ENCODE data around the gene ZBTB5. TPM values are rescaled to one million over a fixed set of nuclear protein-coding genes. Genes with fewer than 3 reads are reported as not detected.

Gene ZBTB5
- total and polyA plus RNA-seq, 8 donors: 2.2 to 16.5 (median 6.7) TPM; not detected in 1

DNA sequence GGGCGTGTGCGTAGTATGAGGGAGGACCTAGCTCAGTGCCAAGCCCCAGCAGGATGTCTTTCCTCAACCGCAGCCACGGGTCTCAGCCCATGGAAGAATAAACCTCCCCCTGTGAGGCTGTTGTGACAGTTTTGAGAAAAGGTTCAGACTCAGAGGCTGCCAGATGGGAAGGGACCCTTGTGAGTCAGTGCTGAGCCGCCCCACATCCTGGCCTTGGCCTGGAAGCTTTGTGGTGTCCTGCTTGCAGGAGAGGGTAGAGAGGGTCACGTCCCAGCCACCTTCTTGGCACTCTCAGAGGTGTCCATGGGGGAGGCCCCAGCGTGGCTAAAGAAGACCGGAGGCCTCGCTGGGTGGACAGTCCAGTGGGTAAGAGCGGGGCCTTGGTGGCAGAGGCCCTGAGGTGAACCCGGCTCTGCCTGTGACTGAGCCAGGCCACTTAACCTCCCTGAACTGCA is 39.9 kb downstream of the ZBTB5 start:
- Histone ChIP-seq H3K4me3 (peak overlapping the region in 1 of 4 donors; percentile 81), H3K27ac (peak overlapping the region in 2 of 5 donors; percentile 46), H3K9me3 (no peaks in the 10 kb centered on the region), H3K27me3 (no peaks in the 10 kb centered on the region), H3K36me3 (peaks cover 25 to 48% (median 45%) of the 10 kb centered on the region in 4 donors), H3K4me1 (peaks cover 19 to 36% (median 31%) of the 10 kb centered on the region in 4 donors)
- intact Hi-C loops (cut with DNase I; ENCODE audit: low total_unique reads): no loop called here
- DNase-seq: no peak
- TF ChIP-seq EP300 (IDR thresholded peaks at IDR 0.05) (no peak), POLR2A (IDR thresholded peaks at IDR 0.05) (no peak), POLR2AphosphoS5 (IDR thresholded peaks at IDR 0.05) (no peak), CTCF (IDR thresholded peaks at IDR 0.05) (no peak)
- 70 to 76% (median 72%) methylated on average over 10 to 11 of the region's 11 CpGs for WGBS, 5 donors

- Histone ChIP-seq H3K27ac (peak overlapping the region in 2 of 5 donors; percentile 46), H3K4me1 (peaks cover 19 to 36% (median 31%) of the 10 kb centered on the region in 4 donors), H3K9me3 (no peaks in the 10 kb centered on the region), H3K4me3 (peak overlapping the region in 2 of 4 donors; percentile 16 to 81), H3K27me3 (no peaks in the 10 kb centered on the region), H3K36me3 (peaks cover 25 to 42% (median 40%) of the 10 kb centered on the region in 4 donors)
- no peak for DNase-seq
- 43 to 67% (median 60%) methylated on average over 8 to 18 of the region's 18 CpGs for WGBS, 5 donors
- TF ChIP-seq EP300 (IDR thresholded peaks at IDR 0.05) (no peak), POLR2AphosphoS5 (IDR thresholded peaks at IDR 0.05) (no peak), CTCF (IDR thresholded peaks at IDR 0.05) (no peak), POLR2A (IDR thresholded peaks at IDR 0.05) (no peak)
- intact Hi-C loops (cut with DNase I; ENCODE audit: low total_unique reads): no loop called here
These were observed 40.5 kb downstream of the ZBTB5 start for GRCh38 chr9:37424686-37425297.

GRCh38 chr9:37424204-37424685 is 41.0 kb downstream of the ZBTB5 start:
- 62 to 81% (median 63%) methylated on average over 3 to 8 of the region's 8 CpGs for WGBS, 5 donors
- no peak for TF ChIP-seq CTCF (IDR thresholded peaks at IDR 0.05)
- no peak for TF ChIP-seq EP300 (IDR thresholded peaks at IDR 0.05)
- TF ChIP-seq POLR2A (IDR thresholded peaks at IDR 0.05): no peak
- intact Hi-C loops (cut with DNase I; ENCODE audit: low total_unique reads): no loop called here
- no peak for DNase-seq
- Histone ChIP-seq H3K4me1 (peaks cover 19 to 36% (median 31%) of the 10 kb centered on the region in 4 donors), H3K27ac (peak overlapping the region in 2 of 5 donors; percentile 46), H3K9me3 (no peaks in the 10 kb centered on the region), H3K27me3 (no peaks in the 10 kb centered on the region), H3K4me3 (peak overlapping the region in 2 of 4 donors; percentile 78 to 81), H3K36me3 (peaks cover 25 to 37% (median 35%) of the 10 kb centered on the region in 4 donors)

DNA sequence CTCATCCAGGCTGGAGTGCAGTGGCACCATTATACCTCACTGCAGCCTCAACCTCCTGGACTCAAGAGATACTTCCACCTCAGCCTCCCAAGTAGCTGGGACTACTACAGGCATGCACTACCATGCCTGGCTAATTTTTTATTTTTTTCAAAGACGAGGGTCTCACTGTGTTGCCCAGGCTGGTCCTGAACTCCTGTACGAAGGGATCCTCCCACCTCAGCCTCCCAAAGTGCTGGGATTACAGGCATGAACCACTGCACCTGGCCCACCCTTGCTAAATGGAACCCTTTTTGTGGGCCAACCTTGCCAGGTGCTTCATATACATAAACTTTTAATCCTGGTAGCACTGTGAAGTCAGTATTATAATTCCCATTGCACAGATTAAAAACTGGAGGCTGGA is 41.7 kb downstream of the ZBTB5 start:
- Histone ChIP-seq H3K4me3 (peak overlapping the region; percentile 75 to 82 (median 80)), H3K4me1 (peaks cover 19 to 36% (median 31%) of the 10 kb centered on the region in 4 donors), H3K9me3 (no peaks in the 10 kb centered on the region), H3K36me3 (peaks cover 18 to 30% (median 28%) of the 10 kb centered on the region in 4 donors), H3K27ac (peak overlapping the region in 3 of 5 donors; percentile 89), H3K27me3 (no peaks in the 10 kb centered on the region)
- TF ChIP-seq POLR2AphosphoS5 (IDR thresholded peaks at IDR 0.05) (no peak), EP300 (IDR thresholded peaks at IDR 0.05) (no peak), POLR2A (IDR thresholded peaks at IDR 0.05) (no peak), CTCF (IDR thresholded peaks at IDR 0.05) (no peak)
- 50 to 70% (median 67%) methylated on average over 2 of the region's 2 CpGs for WGBS, 5 donors
- DNase-seq: no peak
- intact Hi-C loops (cut with DNase I; ENCODE audit: low total_unique reads): no loop called here
